Activated CD4-positive, CD25-positive, alpha-beta regulatory T cell (primary cell): ENCODE results near the gene MYH10.

Experiments
- DNase-seq, 4 experiments: peaks; one replicate each; lab custom pipeline; 2025; lab: John Stamatoyannopoulos, UW

The MYH10 gene

GRCh38 chr17:8474826-8475225, 155.7 kb downstream of the MYH10 start:
- no peak for DNase-seq

- no peak for DNase-seq
Measured at GRCh38 chr17:8473451-8474192, 156.9 kb downstream of the MYH10 start.

GRCh38 chr17:8472663-8473062, 157.9 kb downstream of the MYH10 start:
- no peak for DNase-seq

- DNase-seq, result no peak
Measured at GRCh38 chr17:8470447-8471047, 160.0 kb downstream of the MYH10 start.

- no peak for DNase-seq
Measured at GRCh38 chr17:8469964-8470363, 160.6 kb downstream of the MYH10 start.

GRCh38 chr17:8468980-8469379, 161.5 kb downstream of the MYH10 start:
- DNase-seq, result no peak

GRCh38 chr17:8468127-8468526, 162.4 kb downstream of the MYH10 start:
- DNase-seq, result no peak

- no peak for DNase-seq
Measured at GRCh38 chr17:8467527-8467926, 163.0 kb downstream of the MYH10 start.

- DNase-seq, result no peak
Measured at GRCh38 chr17:8466873-8467272, 163.7 kb downstream of the MYH10 start.

- no peak for DNase-seq
Measured at GRCh38 chr17:8466456-8466855, 164.1 kb downstream of the MYH10 start.

- DNase-seq, result no peak
Measured at GRCh38 chr17:8465759-8466158, 164.8 kb downstream of the MYH10 start.

- no peak for DNase-seq
Measured at GRCh38 chr17:8465356-8465755, 165.2 kb downstream of the MYH10 start.

GRCh38 chr17:8464941-8465340, 165.6 kb downstream of the MYH10 start:
- DNase-seq, result no peak

GRCh38 chr17:8463099-8463498, 167.4 kb downstream of the MYH10 start:
- DNase-seq, result no peak

GRCh38 chr17:8462564-8462963, 168.0 kb downstream of the MYH10 start:
- no peak for DNase-seq

GRCh38 chr17:8459831-8460230, 170.7 kb downstream of the MYH10 start:
- no peak for DNase-seq

- no peak for DNase-seq
Measured at GRCh38 chr17:8459107-8459506, 171.4 kb downstream of the MYH10 start.

GRCh38 chr17:8458128-8458527, 172.4 kb downstream of the MYH10 start:
- DNase-seq, result no peak

GRCh38 chr17:8455665-8456209, 174.8 kb downstream of the MYH10 start:
- DNase-seq, result no peak

- no peak for DNase-seq
Measured at GRCh38 chr17:8453326-8453725, 177.2 kb downstream of the MYH10 start.

GRCh38 chr17:8451933-8452614, 178.5 kb downstream of the MYH10 start:
- DNase-seq, result no peak

- DNase-seq, result no peak
Measured at GRCh38 chr17:8448310-8448709, 182.2 kb downstream of the MYH10 start.

- no peak for DNase-seq
Measured at GRCh38 chr17:8447799-8448198, 182.7 kb downstream of the MYH10 start.
